Measurements from ENCODE around the gene MICU1.

- TF ChIP-seq MBNL3 (CRISPR knock-in tag; conservative IDR thresholded peaks at IDR 0.05) (no peak), ZMYM4 (CRISPR knock-in tag; IDR thresholded peaks at IDR 0.05) (no peak), FOXJ3 (CRISPR knock-in tag; IDR thresholded peaks at IDR 0.05; ENCODE audit: borderline replicate concordance) (no peak), ZNF576 (CRISPR knock-in tag; IDR thresholded peaks at IDR 0.05) (no peak), SP2 (CRISPR knock-in tag; IDR thresholded peaks at IDR 0.05) (no peak)
Measured at GRCh38 chr10:72648301-72648700, 22.4 kb upstream of the MICU1 start.

Measured in HepG2 (cell line).